Ovary (tissue), 9 donors: ENCODE data around the gene GGT7. TPM values are rescaled to one million over a fixed set of nuclear protein-coding genes. Genes with fewer than 3 reads are reported as not detected.

Source experiments
- DNase-seq, 5 donors: peaks; one replicate each; pipeline ENCODE4 v3.0.0-alpha.2; 2019 to 2020
- H3K27ac ChIP-seq, 2 donors: fragments of 200-600 bp; one replicate each; pipeline versions ENCODE4 v1.5.1 to v1.8.0; 2019 to 2022
- H3K27me3 ChIP-seq: fragments of 200-600 bp; one replicate; pipeline ENCODE4 v1.8.0; 2022
- H3K36me3 ChIP-seq: fragments of 200-600 bp; sonication (generic); one replicate; pipeline ENCODE4 v1.5.1; 2019
- H3K4me1 ChIP-seq: one replicate; pipeline ENCODE4 v1.8.1; 2013; ENCODE audit warnings: mild to moderate bottlenecking, moderate library complexity; ENCODE audit not compliant: insufficient read depth
- H3K4me3 ChIP-seq: fragments of 200-600 bp; sonication (generic); one replicate; pipeline ENCODE4 v1.5.1; 2017
- H3K9me3 ChIP-seq, 2 donors: fragments of 200-600 bp in 1 of 2; sonication (generic) in 1 of 2; one replicate each; pipeline versions ENCODE4 v1.5.1 to v1.8.1; 2013 to 2019; ENCODE audit warnings: mild to moderate bottlenecking in 1 of 2, moderate library complexity in 1 of 2
- EP300 ChIP-seq: sonication (generic); formaldehyde crosslinking; IDR thresholded peaks from one replicate; pipeline ENCODE4 v1.6.1; 2017; ENCODE audit warnings: antibody characterized with exemption
- POLR2A ChIP-seq: fragments of 450-650 bp; IDR thresholded peaks from one replicate; pipeline ENCODE4 v1.6.1; 2017; ENCODE audit warnings: antibody characterized with exemption, mild to moderate bottlenecking, moderate library complexity
- WGBS, 3 donors: extraction: QIAGEN DNeasy Blood & Tissue Kit in 1 of 3; methylation state at CpG; one replicate each; pipeline versions ENCODE4 v1.1.5 to v1.1.7; 2013 to 2017; 5-methylcytosine and 5-hydroxymethylcytosine counted together
- intact Hi-C, 4 donors: fragments of 100-400 bp; cut with DNase I; formaldehyde crosslinking; loops; one replicate each; pipeline versions ENCODE4 v1.11.0 to v1.15.1; 2022 to 2023
- polyA plus RNA-seq, 2 donors: library from polyadenylated mRNA; stranded (reverse); fragments of 200-250 nt in 1 of 2; fragments of 350-450 nt in 1 of 2; fragmentation: Illumina TruSeq in 1 of 2; extraction: RNeasy Lipid Tissue Mini Kit (QIAGEN cat#74804) in 1 of 2; gene quantifications; one replicate each; pipeline ENCODE4 v1.2.3, GENCODE V29; 2013 to 2014
- total RNA-seq, 7 donors: library from RNA; depleted of rRNA in 2 of 7; stranded (reverse); fragments of >200 nt in 2 of 7; fragmentation: NEBNext Ultra II Directional in 3 of 7; extraction: Animal tissue kit (Norgen Biotek cat#: 25700) in 3 of 7; gene quantifications; one replicate each; pipeline versions ENCODE4 v1.1.0 to v1.2.4, GENCODE V29; 2016 to 2023
- TF ChIP-seq, protein P1 (sequence below), 3 donors: fragments of 450-650 bp in 2 of 3; fragments of 200-600 bp in 1 of 3; IDR thresholded peaks; one replicate each; pipeline versions ENCODE4 v1.5.1 to v1.8.0; 2016 to 2022; ENCODE audit warnings: antibody characterized with exemption in 3 of 3, mild to moderate bottlenecking in 1 of 3
- donor health status: DM: no; HTN: no; CAD: no; lungs with moderate emphysema.
- donor health status: DM: no; HTN: no; CAD: no.
- donor health status: Bipolar disorder and iron deficiency.
- donor health status: DM: yes; HTN: yes; CAD: no.
- donor health status: DM: no; HTN: no; CAD: no.
- donor health status: DM: yes; HTN: yes; CAD: no.

GGT7 gene
- total and polyA plus RNA-seq, 9 donors, result 4.4 to 30.3 (median 18.8) TPM

DNA sequence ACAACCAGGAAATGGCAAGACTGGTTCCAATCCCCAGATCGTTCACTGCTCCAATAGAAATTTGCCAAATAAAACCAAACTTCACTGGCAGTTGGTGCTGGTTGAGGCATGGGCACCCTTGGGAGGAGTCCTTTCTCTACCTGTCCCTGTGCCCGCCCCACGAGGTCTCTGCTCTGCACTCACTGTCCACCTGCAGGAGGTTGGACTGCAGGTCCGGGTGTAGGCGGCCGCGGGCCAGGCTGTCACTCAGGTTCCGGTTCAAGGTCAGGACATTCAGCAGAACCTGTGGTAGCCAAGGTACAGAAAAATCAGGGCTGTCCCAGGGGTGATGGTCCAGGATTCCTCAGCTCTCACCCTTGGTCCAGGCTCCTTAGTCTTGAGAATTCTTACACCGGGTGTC is 22.9 kb downstream of the GGT7 start:
- TF ChIP-seq EP300, result no peak
- no peaks in the 10 kb centered on the region for H3K36me3 ChIP-seq
- 78 to 91% (median 83%) methylated on average over 9 of the region's 9 CpGs for WGBS, 3 donors
- no peak for DNase-seq
- H3K4me3 ChIP-seq, result no peak overlapping the region
- H3K9me3 ChIP-seq, result no peaks in the 10 kb centered on the region
- intact Hi-C loops, result no loop called here
- H3K27ac ChIP-seq, result no peak overlapping the region
- H3K27me3 ChIP-seq, result no peaks in the 10 kb centered on the region
- no peaks in the 10 kb centered on the region for H3K4me1 ChIP-seq

DNA sequence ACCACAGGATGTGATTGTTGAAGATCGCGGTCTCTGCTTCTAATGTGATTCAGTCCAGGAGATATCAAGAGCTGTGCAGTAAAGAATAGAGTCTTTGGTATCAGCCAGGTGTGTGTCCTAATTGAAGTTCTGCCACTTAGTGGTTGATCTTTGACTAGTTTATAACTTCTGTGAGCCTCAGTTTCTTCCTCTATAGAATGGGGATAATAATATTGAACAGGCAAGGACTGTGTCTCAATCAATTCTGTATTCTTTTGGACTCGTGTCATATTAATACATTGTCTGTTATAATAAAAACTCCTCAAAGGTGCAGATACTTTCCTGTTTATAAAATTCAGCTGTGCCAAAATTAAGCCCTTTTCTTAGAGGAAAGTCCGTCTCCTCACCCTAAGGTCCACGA is 24.1 kb downstream of the GGT7 start:
- H3K4me1 ChIP-seq, result no peaks in the 10 kb centered on the region
- H3K4me3 ChIP-seq, result no peak overlapping the region
- intact Hi-C loops, result no loop called here
- H3K36me3 ChIP-seq, result no peaks in the 10 kb centered on the region
- TF ChIP-seq, protein P1, sequence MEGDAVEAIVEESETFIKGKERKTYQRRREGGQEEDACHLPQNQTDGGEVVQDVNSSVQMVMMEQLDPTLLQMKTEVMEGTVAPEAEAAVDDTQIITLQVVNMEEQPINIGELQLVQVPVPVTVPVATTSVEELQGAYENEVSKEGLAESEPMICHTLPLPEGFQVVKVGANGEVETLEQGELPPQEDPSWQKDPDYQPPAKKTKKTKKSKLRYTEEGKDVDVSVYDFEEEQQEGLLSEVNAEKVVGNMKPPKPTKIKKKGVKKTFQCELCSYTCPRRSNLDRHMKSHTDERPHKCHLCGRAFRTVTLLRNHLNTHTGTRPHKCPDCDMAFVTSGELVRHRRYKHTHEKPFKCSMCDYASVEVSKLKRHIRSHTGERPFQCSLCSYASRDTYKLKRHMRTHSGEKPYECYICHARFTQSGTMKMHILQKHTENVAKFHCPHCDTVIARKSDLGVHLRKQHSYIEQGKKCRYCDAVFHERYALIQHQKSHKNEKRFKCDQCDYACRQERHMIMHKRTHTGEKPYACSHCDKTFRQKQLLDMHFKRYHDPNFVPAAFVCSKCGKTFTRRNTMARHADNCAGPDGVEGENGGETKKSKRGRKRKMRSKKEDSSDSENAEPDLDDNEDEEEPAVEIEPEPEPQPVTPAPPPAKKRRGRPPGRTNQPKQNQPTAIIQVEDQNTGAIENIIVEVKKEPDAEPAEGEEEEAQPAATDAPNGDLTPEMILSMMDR (IDR thresholded peaks at IDR 0.05), result no peak
- TF ChIP-seq EP300 (no peak), POLR2A (no peak)
- no peak for DNase-seq
- 93 to 95% (median 95%) methylated on average over 5 of the region's 5 CpGs for WGBS, 3 donors
- no peaks in the 10 kb centered on the region for H3K9me3 ChIP-seq
- no peaks in the 10 kb centered on the region for H3K27me3 ChIP-seq
- no peak overlapping the region for H3K27ac ChIP-seq

DNA sequence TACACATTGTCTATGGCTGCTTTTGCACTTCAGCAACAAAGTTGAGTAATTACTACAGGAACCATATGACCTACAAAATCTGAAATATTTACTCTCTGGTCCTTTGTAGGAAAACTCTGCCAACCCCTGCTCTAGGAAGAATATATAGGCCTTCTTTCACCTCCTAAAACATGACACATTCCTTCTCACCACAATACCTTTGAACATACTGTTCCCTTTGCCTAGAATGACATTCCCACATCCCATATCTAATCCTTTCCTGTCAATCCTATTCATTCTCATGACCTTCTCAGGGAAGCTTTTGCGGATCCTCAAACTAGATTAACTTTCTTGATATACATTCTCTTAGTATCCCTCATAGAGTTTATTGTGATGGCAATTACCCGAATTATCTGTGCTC is 29.2 kb downstream of the GGT7 start:
- Histone ChIP-seq H3K27ac (no peak overlapping the region), H3K27me3 (no peaks in the 10 kb centered on the region), H3K4me1 (no peaks in the 10 kb centered on the region), H3K9me3 (no peaks in the 10 kb centered on the region), H3K36me3 (no peaks in the 10 kb centered on the region), H3K4me3 (no peak overlapping the region)
- intact Hi-C loops, result no loop called here
- 87 to 94% (median 93%) methylated on average over 2 of the region's 2 CpGs for WGBS, 3 donors
- DNase-seq, result no peak
- no peak for TF ChIP-seq POLR2A
- TF ChIP-seq EP300, result no peak
- TF ChIP-seq, protein P1 (IDR thresholded peaks at IDR 0.05), result no peak

DNA sequence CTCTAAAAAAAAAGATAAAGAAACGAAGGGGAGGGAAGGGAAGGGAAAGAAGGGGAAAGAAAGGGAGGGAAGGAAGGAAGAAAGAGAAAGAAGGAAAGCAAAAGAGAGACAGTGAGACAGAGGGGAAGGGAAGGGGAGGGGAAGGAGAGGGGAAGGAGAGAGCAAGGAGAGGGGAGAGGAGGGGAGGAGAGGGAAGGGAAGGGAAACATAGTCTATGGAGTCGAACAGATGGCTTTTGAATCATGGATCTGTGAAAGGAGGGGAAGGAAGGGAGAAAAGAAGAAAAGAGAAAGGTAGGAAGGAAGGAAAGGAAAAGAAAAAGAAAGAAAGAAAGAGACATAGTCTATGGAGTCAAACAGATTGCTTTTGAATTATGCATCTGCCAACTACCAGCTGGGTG is 30.5 kb downstream of the GGT7 start:
- no peak overlapping the region for H3K4me3 ChIP-seq
- no peak overlapping the region for H3K27ac ChIP-seq
- 43 to 59% (median 51%) methylated on average over 2 of the region's 2 CpGs for WGBS, 3 donors
- no peaks in the 10 kb centered on the region for H3K9me3 ChIP-seq
- no peaks in the 10 kb centered on the region for H3K36me3 ChIP-seq
- TF ChIP-seq POLR2A, result no peak
- TF ChIP-seq, protein P1 (IDR thresholded peaks at IDR 0.05), result no peak
- DNase-seq, result no peak
- intact Hi-C loops, result no loop called here
- no peaks in the 10 kb centered on the region for H3K27me3 ChIP-seq
- H3K4me1 ChIP-seq, result no peaks in the 10 kb centered on the region

DNA sequence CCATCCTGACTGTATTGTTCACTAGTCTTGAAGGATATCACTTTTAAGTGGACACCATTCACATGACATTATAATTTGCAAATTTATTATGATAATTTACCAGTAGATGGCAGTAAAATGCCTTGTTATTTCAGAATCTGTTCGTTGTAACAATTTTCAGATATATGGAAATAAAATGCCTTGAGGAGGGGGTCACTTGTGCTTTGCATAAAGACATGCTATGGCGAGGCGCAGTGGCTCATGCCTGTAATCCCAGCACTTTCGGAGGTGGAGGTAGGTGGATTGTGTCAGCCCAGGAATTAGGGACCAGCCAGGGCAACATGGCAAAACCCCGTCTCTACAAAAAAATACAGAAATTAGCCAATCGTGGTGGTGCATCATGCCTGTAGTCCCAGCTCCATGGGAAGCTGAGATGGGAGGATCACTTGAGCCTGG is 38.2 kb downstream of the GGT7 start:
- Histone ChIP-seq H3K4me3 (no peak overlapping the region), H3K36me3 (no peaks in the 10 kb centered on the region), H3K9me3 (no peaks in the 10 kb centered on the region), H3K27me3 (no peaks in the 10 kb centered on the region), H3K27ac (no peak overlapping the region), H3K4me1 (no peaks in the 10 kb centered on the region)
- no peak for TF ChIP-seq POLR2A
- TF ChIP-seq, protein P1 (IDR thresholded peaks at IDR 0.05), result peak in 2 of 3 donors; percentile 34 to 41
- WGBS, 3 donors, result 19 to 35% (median 22%) methylated on average over 6 of the region's 6 CpGs
- no peak for DNase-seq
- intact Hi-C loops, result loop anchor here in 2 of 4 donors (10.0 kb wide), 2 partner anchors 260 to 600 kb away; partner anchors contain the start of genes GDF5 (in 1 of the 2) and TRPC4AP (in 1 of the 2)
